GM12874 (cell line): ENCODE measurements around the gene CYP39A1.

Experiments used
- CTCF ChIP-seq: IDR thresholded peaks from 2 replicates; pipeline ENCODE4 v1.5.1; 2011; ENCODE audit warnings: low read depth, mild to moderate bottlenecking, control low read depth, low read length, moderate library complexity; ENCODE audit not compliant: insufficient read depth

The CYP39A1 gene

GRCh38 chr6:46652603-46653438 lies at the start of gene CYP39A1, which contains the start of gene SLC25A27:
Gene CYP39A1 (minus strand): TSS chr6:46652818. CDS start chr6:46652582, 236 bp downstream.
Gene SLC25A27 (plus strand): TSS chr6:46652975. CDS start chr6:46653193, 218 bp downstream.
- no peak for TF ChIP-seq CTCF

GRCh38 chr6:46699970-46700369 lies 47.4 kb upstream of the CYP39A1 start:
- no peak for TF ChIP-seq CTCF

- no peak for TF ChIP-seq CTCF
Measured at GRCh38 chr6:46690911-46691451, 38.4 kb upstream of the CYP39A1 start.

GRCh38 chr6:46690141-46690755 lies 37.6 kb upstream of the CYP39A1 start:
- TF ChIP-seq CTCF, result no peak

- no peak for TF ChIP-seq CTCF
Measured at GRCh38 chr6:46689657-46690056, 37.0 kb upstream of the CYP39A1 start.

- no peak for TF ChIP-seq CTCF
Measured at GRCh38 chr6:46688966-46689335, 36.3 kb upstream of the CYP39A1 start.

GRCh38 chr6:46688117-46688965 lies 35.7 kb upstream of the CYP39A1 start:
- TF ChIP-seq CTCF, result no peak
